ENCODE measurements around the gene CYP2F1.
"Not testable (repeated sequence)": the region's sequence is repeated elsewhere in the genome, so short reads cannot be mapped to it uniquely, and the experiment has no call there.

Gene CYP2F1

DNA sequence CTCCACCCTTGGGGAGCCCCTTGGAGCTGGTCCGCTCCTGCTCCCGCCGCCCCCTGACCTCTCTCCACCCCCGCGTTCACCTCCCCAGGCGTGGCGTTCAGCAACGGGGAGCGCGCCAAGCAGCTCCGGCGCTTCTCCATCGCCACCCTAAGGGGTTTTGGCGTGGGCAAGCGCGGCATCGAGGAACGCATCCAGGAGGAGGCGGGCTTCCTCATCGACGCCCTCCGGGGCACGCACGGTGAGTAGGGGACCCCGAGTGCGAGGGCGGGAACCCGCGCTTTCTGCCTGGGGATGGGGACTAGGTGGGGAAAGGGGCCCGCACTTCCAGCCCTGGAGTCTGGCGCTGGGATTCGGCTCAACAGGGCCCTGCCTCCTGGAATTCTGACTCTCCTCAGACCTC lies 24.3 kb upstream of the CYP2F1 start:
- TF ChIP-seq, protein P1, sequence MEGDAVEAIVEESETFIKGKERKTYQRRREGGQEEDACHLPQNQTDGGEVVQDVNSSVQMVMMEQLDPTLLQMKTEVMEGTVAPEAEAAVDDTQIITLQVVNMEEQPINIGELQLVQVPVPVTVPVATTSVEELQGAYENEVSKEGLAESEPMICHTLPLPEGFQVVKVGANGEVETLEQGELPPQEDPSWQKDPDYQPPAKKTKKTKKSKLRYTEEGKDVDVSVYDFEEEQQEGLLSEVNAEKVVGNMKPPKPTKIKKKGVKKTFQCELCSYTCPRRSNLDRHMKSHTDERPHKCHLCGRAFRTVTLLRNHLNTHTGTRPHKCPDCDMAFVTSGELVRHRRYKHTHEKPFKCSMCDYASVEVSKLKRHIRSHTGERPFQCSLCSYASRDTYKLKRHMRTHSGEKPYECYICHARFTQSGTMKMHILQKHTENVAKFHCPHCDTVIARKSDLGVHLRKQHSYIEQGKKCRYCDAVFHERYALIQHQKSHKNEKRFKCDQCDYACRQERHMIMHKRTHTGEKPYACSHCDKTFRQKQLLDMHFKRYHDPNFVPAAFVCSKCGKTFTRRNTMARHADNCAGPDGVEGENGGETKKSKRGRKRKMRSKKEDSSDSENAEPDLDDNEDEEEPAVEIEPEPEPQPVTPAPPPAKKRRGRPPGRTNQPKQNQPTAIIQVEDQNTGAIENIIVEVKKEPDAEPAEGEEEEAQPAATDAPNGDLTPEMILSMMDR (IDR thresholded peaks at IDR 0.05; ENCODE audit: low read depth, low read length, missing control alignments): no peak
- DNase-seq (ENCODE audit: low read depth): no peak
- H3K4me3 ChIP-seq (ENCODE audit: low read depth, low read length): no peak overlapping the region

DNA sequence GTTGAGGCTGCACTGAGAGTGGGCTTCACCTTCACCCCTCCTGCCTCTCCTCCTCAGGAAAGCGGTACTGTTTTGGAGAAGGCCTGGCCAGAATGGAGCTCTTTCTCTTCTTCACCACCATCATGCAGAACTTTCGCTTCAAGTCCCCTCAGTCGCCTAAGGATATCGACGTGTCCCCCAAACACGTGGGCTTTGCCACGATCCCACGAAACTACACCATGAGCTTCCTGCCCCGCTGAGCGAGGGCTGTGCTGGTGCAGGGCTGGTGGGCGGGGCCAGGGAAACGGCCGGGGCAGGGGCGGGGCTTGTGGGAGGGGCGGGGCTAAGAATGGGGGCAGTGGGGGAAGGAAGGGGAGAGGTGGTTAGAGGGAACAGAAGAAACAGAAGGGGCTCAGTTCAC lies 18.5 kb upstream of the CYP2F1 start:
- H3K4me3 ChIP-seq (ENCODE audit: low read depth, low read length): no peak overlapping the region
- TF ChIP-seq, protein P1 (IDR thresholded peaks at IDR 0.05; ENCODE audit: low read depth, low read length, missing control alignments): no peak
- no peak for DNase-seq (ENCODE audit: low read depth)

DNA sequence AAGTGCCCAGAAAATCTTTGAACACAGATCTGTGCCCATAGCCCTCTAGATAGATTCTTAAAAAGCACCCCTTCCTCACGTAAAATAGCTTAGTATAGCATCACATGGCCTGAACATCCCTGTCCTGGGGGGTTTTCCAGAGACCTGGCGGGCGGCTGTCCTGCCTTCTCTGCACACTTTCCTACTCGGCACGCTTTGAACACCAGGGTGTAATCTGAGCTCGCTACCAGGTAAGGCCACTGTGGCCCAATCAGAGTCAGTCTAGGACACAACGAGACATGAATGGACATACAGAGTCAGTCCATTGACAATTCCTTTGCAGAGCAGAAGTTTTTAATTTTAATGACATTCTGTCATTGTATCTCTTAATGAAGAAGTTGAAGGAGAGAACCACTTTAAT lies 17.9 kb upstream of the CYP2F1 start:
- H3K4me3 ChIP-seq (ENCODE audit: low read depth, low read length): no peak overlapping the region
- DNase-seq (ENCODE audit: low read depth): no peak
- TF ChIP-seq, protein P1 (IDR thresholded peaks at IDR 0.05; ENCODE audit: low read depth, low read length, missing control alignments): no peak

DNA sequence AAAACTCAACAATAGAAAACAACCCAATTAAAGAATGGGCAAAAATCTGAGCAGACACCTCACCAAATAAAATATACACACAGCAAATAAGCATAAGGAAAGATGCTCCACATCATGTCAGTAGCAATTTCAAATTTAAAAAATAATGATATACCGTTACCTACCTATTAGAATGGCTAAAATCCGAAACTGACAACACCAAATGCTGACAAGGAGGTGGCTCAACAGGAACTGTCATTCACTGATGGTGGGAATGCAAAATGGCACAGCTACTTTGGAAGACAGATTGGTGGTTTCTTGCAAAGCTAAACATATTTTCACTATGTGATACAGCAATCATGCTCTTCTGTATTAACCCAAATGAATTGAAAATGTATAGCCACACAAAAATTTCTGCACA lies 16.9 kb upstream of the CYP2F1 start:
- no peak for DNase-seq (ENCODE audit: low read depth)
- TF ChIP-seq, protein P1 (IDR thresholded peaks at IDR 0.05; ENCODE audit: low read depth, low read length, missing control alignments): no peak
- no peak overlapping the region for H3K4me3 ChIP-seq (ENCODE audit: low read depth, low read length)

DNA sequence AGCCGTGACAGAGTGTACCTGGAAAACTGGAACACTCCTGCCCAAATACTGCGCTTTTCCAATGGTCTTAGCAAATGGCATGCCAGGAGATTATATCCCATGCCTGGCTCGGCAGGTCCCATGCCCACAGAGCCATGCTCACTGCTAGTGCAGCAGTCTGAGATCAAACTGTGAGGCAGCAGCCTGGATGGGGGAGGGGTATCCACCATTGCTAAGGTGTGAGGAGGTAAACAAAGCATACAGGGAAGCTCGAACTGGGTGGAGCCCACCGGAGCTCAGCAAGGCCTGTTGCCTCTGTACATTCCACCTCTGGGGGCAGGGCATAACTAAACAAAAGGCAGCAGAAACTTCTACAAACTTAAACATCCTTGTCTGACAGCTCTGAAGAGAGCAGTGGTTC lies 15.5 kb upstream of the CYP2F1 start:
- no peak overlapping the region for H3K4me3 ChIP-seq (ENCODE audit: low read depth, low read length)
- DNase-seq (ENCODE audit: low read depth): no peak
- TF ChIP-seq, protein P1 (IDR thresholded peaks at IDR 0.05; ENCODE audit: low read depth, low read length, missing control alignments): no peak

DNA sequence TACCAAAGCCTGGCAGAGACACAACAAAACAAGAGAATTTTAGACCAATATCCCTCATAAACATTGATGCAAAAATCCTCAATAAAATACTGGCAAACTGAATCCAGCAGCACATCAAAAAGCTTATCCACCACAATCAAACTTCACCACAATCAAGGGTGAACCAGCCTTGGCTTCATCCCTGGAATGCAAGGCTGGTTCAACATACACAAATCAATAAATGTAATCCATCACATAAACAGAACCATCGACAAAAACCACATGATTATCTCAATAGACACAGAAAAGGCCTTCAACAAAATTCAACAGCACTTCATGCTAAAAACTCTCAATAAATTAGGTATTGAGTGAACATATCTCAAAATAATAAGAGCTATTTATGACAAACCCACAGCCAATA lies 12.0 kb upstream of the CYP2F1 start:
- not testable (repeated sequence) for DNase-seq (ENCODE audit: low read depth); H3K4me3 ChIP-seq (ENCODE audit: low read depth, low read length)

DNA sequence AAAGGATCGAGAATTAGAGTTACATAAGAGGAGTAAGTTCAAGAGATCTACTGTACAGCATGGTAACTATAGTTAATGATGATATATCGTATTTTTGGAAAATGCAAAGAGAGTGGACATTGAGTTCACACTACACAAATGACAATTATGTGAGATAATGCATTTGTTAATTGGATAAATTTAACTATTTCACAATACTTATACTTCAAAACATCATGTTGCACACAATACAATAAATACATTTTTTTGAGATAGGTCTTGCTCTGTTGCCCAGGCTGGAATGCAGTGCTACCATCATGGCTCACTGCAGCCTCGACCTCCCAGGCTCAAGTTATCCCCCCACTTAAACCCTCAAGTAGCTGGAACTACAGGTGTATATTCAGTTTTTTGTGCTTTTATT lies 8.1 kb upstream of the CYP2F1 start:
- TF ChIP-seq, protein P1 (IDR thresholded peaks at IDR 0.05; ENCODE audit: low read depth, low read length, missing control alignments): no peak
- no peak overlapping the region for H3K4me3 ChIP-seq (ENCODE audit: low read depth, low read length)
- DNase-seq (ENCODE audit: low read depth): no peak

DNA sequence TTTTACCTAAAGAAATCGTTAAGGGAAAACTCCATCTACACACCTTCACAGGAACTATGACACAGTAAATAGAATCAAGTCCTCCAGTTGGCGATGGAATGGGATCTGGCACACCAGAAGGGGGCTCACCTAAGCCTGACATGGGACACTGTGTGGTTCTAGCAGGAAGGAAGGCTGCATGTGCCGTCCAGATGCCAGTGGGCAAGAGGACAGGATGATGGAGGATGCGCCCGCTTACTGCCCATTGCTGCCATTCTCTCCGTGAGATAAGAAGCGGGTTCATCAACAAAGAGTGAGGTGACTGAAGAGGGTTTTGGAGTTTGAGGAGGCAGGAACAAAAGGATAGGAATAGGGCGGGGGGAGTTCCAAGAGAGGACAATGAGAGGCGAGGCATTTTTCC lies 2.9 kb upstream of the CYP2F1 start:
- no peak overlapping the region for H3K4me3 ChIP-seq (ENCODE audit: low read depth, low read length)
- DNase-seq (ENCODE audit: low read depth): no peak
- TF ChIP-seq, protein P1 (IDR thresholded peaks at IDR 0.05; ENCODE audit: low read depth, low read length, missing control alignments): no peak
